GM18519 (cell line): ENCODE measurements around the gene ZCCHC24.
A peak's percentile ranks its signal among the peaks of the same experiment; 100 is the strongest.

ENCODE experiments used
- ATAC-seq: cut with Tn5 transposase; IDR thresholded peaks from one replicate; pipeline ENCODE4 v1.9.1; 2021; ENCODE audit warnings: mild to moderate bottlenecking, moderate library complexity; ENCODE audit not compliant: unreplicated experiment, low FRiP score

Gene ZCCHC24

GRCh38 chr10:79445161-79445976 is at the start of gene ZCCHC24:
Gene ZCCHC24, minus strand, starts transcription at chr10:79445624. Its CDS starts 184 bp downstream, at chr10:79445440.
- ATAC-seq = peak; percentile 96

DNA sequence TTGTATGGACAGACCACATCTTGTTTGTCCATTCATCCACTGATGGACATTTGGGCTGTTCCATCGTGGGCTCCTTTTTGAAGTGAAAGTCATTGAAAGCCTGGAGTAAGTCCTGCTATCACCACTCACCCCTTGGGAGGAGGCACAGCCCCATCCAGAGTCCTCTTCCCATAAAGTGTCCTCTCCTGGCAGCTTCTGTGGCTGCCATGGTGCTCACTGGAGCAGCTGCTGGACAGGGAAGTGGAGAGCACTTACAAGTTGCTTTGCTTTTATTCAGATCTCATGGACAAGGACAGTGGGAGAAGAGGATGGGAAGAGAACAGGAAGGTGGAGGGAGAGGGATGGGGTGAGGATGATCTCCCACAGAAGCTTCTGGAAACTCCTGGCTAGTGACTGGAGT is 48.4 kb upstream of the ZCCHC24 start:
- no peak for ATAC-seq

DNA sequence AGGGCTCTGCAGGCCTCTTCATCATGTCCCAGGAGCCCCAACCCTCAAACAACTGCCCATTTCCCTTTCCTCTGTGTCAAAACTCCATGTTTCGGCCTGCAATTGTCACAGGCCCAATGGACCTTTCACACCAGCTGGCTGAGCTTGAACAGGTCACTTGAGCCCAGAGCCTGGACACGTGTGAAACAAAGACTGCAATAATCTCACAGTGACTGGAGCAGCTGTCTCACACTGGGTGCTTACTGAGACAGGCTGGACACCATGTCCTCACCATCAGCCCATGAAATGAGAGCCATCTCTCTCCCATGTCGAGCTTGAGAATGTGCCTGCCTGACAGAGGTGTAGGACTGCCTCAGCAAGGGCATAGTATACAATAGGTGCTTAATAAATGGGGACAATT is 47.4 kb upstream of the ZCCHC24 start:
- no peak for ATAC-seq

- no peak for ATAC-seq
Measured at GRCh38 chr10:79492256-79492655, 46.8 kb upstream of the ZCCHC24 start.

DNA sequence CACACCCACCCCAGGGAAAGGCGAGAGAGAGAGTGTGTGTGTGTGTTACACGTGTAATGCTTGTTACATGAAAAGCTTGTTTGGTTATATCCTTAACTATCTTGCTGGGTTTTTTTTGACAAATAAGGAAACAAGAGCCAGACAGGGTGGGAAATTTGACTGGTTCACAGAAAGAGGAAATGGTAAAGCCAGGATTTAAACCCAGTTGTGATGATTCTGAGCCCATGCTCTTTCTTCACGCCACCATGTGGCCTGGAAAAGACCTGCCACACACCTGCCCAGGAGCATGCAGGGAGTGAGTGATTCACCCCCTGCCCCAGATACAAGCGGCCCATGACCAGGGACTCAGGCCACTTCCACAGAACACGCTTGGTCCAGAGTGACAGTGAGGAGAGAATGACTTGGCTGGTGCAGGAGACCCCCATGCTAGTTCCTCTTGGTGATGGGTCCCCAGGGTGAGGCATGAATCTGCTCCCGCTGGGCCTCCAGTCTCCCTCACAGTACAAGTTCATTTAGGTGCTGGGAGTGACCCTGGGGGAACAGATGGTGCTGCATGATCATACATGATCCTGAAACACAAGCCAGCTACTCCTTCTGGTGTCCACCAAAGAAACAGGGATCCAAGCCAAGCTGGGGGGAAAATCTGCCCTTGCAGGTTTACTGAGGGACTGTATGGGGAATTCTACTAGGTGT is 45.9 kb upstream of the ZCCHC24 start:
- ATAC-seq = no peak

- no peak for ATAC-seq
Measured at GRCh38 chr10:79490400-79491142, 45.1 kb upstream of the ZCCHC24 start.

GRCh38 chr10:79488870-79489269 is 43.4 kb upstream of the ZCCHC24 start:
- ATAC-seq = no peak

GRCh38 chr10:79488336-79488735 is 42.9 kb upstream of the ZCCHC24 start:
- ATAC-seq = no peak

DNA sequence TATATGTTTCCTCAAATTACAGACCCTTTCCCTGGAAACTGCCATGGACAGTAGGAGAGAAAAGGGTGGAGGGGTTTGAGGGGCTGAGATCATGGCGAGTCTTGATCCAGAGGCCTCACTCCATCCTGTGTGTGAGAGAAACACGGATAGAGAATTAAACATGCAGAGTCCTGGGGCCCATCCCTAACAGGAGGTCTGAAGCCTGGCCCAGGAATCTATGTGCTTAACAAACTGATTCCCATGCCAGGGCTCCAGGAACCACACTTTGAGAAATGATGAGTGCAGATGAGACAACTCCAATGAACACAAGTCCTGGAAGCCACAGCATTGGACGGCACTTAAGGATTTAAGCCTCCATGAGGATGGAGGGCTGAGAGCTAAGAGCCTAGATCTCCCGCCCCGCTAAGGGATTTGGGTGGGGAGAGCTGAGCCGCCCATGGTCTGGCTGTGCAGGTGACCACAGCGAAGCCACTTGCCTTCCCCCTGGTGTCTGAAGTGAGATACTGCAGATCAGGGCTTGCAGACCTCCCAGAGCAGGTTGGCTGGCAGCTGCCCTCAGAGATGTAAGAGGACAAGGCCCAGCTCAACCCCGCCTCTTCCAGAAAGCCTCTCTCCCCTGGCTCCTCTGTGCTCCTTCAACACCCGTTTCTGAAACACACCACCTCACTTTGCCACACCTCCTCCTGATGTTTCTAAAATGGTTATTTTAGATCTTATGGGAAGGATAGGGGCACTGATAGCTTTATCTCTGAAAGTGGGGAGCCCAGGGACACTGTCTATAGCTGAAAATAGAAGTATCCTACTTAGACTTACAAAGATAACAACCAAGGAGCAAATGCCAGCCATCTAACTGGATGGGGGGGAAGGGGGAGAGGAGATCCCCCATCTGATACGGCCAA is 42.1 kb upstream of the ZCCHC24 start:
- peak; percentile 66 for ATAC-seq

- no peak for ATAC-seq
Measured at GRCh38 chr10:79484476-79484875, 39.1 kb upstream of the ZCCHC24 start.

GRCh38 chr10:79483948-79484347 is 38.5 kb upstream of the ZCCHC24 start:
- ATAC-seq = no peak

- no peak for ATAC-seq
Measured at GRCh38 chr10:79483299-79483698, 37.9 kb upstream of the ZCCHC24 start.

GRCh38 chr10:79482741-79483140 is 37.3 kb upstream of the ZCCHC24 start:
- ATAC-seq = no peak

GRCh38 chr10:79482304-79482703 is 36.9 kb upstream of the ZCCHC24 start:
- no peak for ATAC-seq

- no peak for ATAC-seq
Measured at GRCh38 chr10:79479283-79479909, 34.0 kb upstream of the ZCCHC24 start.

DNA sequence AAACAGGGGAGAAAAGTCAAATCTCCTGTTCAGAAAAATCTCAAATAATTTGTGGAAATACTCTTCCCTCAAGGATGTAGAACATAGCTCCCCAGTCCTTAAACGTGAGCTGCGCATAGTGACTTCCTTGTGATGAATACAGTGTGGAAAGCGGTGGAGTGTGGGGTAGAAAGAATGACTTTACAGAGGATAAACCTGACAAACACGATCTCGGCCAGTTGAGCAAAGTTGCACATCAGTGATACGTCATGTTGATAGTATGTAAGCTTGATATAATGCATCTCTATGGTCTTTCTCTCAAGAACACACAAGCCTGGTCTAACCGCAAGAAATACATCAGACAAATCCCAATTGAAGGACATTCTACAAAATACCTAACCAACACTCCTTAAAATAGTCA is 32.0 kb upstream of the ZCCHC24 start:
- no peak for ATAC-seq

DNA sequence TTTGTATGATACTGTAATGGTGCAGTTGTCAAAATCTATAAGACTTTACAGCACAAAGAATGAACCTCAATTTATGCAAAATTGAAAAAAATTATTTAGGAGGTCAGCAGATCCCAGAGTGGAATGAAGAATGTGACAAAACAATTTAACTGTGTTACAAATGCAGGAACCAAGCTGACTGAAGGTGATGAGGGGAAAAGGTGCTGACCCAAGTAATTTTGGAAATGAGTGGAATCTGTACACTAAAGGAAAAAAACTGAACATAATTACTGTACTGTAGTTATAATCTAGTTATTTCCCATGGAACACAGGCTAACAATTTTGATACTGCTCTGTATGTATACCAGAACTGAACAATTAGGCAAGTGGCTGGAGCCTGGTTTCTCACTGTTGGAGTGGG is 31.2 kb upstream of the ZCCHC24 start:
- no peak for ATAC-seq

DNA sequence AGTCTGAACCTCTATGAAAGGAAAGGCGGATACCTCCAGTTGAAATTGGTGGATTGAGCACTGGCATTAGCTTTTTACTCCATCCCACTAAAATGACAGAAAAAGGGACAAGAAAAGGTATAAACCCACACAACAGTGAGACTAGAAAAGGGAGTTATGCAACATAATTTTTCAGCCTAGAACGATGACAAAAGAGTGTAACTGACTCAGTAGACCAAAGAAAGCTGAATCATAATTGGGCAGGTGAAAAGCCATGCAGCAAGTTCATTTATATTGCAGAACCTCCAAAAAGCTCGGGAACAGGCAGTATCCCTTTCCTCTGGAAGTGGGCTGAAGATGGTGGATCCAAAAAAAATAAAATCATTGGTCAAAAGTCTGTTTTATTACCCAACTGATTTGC is 30.5 kb upstream of the ZCCHC24 start:
- no peak for ATAC-seq

DNA sequence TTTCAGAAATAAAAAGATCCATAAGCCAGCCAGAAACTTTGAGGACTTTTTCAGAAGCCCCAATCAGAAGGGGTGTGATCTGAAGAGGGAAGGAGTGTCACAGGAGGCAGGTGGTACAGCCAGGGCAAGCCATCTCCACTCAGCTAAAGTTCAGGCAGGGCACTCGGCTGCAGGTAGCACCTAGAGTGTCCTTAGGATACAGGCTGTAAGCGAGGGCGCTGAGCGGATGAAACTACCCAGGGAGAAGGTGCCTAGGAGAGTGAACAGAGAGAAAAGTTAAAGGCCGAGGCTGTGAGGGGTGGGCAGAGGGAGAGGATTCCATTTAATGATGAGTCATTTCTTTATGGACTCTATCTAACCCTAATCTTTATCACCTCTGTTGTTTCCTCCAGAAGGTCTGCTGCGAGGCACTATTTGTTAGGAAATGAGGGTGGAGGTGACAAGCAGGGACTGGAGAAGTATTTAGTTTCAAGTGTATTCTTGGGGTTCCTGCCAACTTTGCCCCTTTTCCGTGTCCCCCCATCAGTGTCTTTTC is 29.8 kb upstream of the ZCCHC24 start:
- no peak for ATAC-seq
